GM21737 (cell line): ENCODE data around the gene CFB.
"Not testable (repeated sequence)": the region's sequence is repeated elsewhere in the genome, so short reads cannot be mapped to it uniquely, and the experiment has no call there.

Source experiments
- ATAC-seq: cut with Tn5 transposase; IDR thresholded peaks from one replicate; pipeline ENCODE4 v1.9.1; 2021; ENCODE audit warnings: mild to moderate bottlenecking, moderate library complexity; ENCODE audit not compliant: unreplicated experiment

The CFB gene

GRCh38 chr6:31911826-31912585 lies 33.9 kb upstream of the CFB start:
- no peak for ATAC-seq

- ATAC-seq = no peak
These were observed 30.5 kb upstream of the CFB start for GRCh38 chr6:31915351-31915750.

GRCh38 chr6:31915756-31916155 lies 30.1 kb upstream of the CFB start:
- no peak for ATAC-seq

GRCh38 chr6:31918069-31918720 lies 27.7 kb upstream of the CFB start:
- no peak for ATAC-seq

- no peak for ATAC-seq
These were observed 26.1 kb upstream of the CFB start for GRCh38 chr6:31919624-31920303.

GRCh38 chr6:31920811-31921210 lies 25.1 kb upstream of the CFB start:
- no peak for ATAC-seq

- no peak for ATAC-seq
These were observed 23.0 kb upstream of the CFB start for GRCh38 chr6:31922942-31923341.

- ATAC-seq = no peak
These were observed 18.5 kb upstream of the CFB start, which contains the start of gene C2 for GRCh38 chr6:31927242-31927862. C2 (plus strand) TSS chr6:31927717; CDS start chr6:31927753, 36 bp downstream.

GRCh38 chr6:31927863-31928671 lies 17.8 kb upstream of the CFB start:
- no peak for ATAC-seq

- no peak for ATAC-seq
These were observed 17.3 kb upstream of the CFB start for GRCh38 chr6:31928672-31928939.

GRCh38 chr6:31930962-31931361 lies 14.9 kb upstream of the CFB start:
- ATAC-seq = no peak

GRCh38 chr6:31932137-31932536 lies 13.8 kb upstream of the CFB start:
- not testable (repeated sequence) for ATAC-seq

- ATAC-seq = no peak
These were observed 12.4 kb upstream of the CFB start for GRCh38 chr6:31933537-31933936.

GRCh38 chr6:31935021-31935420 lies 10.9 kb upstream of the CFB start:
- no peak for ATAC-seq

- no peak for ATAC-seq
These were observed 10.1 kb upstream of the CFB start for GRCh38 chr6:31935823-31936222.

GRCh38 chr6:31940256-31940664 lies 5.6 kb upstream of the CFB start:
- ATAC-seq = no peak

GRCh38 chr6:31943742-31944141 lies 2.2 kb upstream of the CFB start:
- ATAC-seq = no peak

- no peak for ATAC-seq
These were observed 765 bp upstream of the CFB start for GRCh38 chr6:31945154-31945506.

- ATAC-seq = no peak
These were observed 533 bp downstream of the CFB start for GRCh38 chr6:31946370-31946885.

GRCh38 chr6:31947070-31947675 lies 1.3 kb downstream of the CFB start:
- ATAC-seq = no peak
